ENCODE results near the gene TEX51.

Gene TEX51

DNA sequence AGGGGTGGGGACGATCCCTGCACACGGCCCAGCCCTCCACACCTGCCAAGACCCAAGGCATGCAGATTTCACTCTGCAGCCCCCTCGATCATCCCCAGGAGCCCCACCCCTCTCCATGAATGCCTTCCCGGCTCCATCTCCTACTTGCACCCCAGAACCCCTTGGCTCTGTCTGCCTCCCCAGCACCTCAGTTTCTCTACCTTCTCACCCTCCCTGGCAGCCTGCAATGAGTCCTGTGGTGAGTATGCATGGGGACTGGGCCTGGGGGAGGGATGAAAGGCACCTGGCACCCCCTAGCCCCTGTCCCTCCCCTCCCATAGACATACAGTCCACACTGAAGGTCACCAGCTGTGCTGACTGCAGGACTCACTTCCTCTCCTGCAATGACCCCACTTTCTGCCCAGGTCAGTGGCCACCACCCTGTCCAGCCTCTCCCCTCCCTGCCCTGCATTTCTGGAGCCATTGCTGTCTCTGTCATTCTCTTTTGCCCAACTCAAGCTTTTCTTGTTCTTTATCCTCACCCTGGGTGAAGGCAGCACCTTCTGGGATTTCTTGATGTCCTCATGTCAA, 1.0 kb downstream of the TEX51 start:
- no peaks in the 10 kb centered on the region for H3F3A ChIP-seq (ENCODE audit: insufficient read depth)
- H3K4me2 ChIP-seq (ENCODE audit: low read depth, low read length, poor library complexity, severe bottlenecking), result no peak overlapping the region
- no peak overlapping the region for H3K9ac ChIP-seq (ENCODE audit: low read length)
- no peak overlapping the region for H2AFZ ChIP-seq (ENCODE audit: low read depth, low read length, severe bottlenecking)
- no peak overlapping the region for H3K4me3 ChIP-seq (ENCODE audit: insufficient read depth, low read length, poor library complexity, severe bottlenecking)
- H3K27ac ChIP-seq (ENCODE audit: low read depth, low read length), result no peak overlapping the region
- no peaks in the 10 kb centered on the region for H4K20me1 ChIP-seq (ENCODE audit: low read depth, low read length)
- no peak for TF ChIP-seq EZH2phosphoT487 (conservative IDR thresholded peaks at IDR 0.05; ENCODE audit: low read length)
- TF ChIP-seq, protein P1, sequence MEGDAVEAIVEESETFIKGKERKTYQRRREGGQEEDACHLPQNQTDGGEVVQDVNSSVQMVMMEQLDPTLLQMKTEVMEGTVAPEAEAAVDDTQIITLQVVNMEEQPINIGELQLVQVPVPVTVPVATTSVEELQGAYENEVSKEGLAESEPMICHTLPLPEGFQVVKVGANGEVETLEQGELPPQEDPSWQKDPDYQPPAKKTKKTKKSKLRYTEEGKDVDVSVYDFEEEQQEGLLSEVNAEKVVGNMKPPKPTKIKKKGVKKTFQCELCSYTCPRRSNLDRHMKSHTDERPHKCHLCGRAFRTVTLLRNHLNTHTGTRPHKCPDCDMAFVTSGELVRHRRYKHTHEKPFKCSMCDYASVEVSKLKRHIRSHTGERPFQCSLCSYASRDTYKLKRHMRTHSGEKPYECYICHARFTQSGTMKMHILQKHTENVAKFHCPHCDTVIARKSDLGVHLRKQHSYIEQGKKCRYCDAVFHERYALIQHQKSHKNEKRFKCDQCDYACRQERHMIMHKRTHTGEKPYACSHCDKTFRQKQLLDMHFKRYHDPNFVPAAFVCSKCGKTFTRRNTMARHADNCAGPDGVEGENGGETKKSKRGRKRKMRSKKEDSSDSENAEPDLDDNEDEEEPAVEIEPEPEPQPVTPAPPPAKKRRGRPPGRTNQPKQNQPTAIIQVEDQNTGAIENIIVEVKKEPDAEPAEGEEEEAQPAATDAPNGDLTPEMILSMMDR (IDR thresholded peaks at IDR 0.05; ENCODE audit: insufficient read depth, low read length, poor library complexity, severe bottlenecking), result no peak
- no peaks in the 10 kb centered on the region for H3K36me3 ChIP-seq (ENCODE audit: low read length)
- H3K9me2 ChIP-seq (replicated peaks; ENCODE audit: insufficient read depth, low read length), result no peaks in the 10 kb centered on the region
- no peaks in the 10 kb centered on the region for H3K27me3 ChIP-seq (ENCODE audit: low read length)
- no peaks in the 10 kb centered on the region for H3K79me2 ChIP-seq (ENCODE audit: insufficient read depth, low read length)
- H3K9me3 ChIP-seq (ENCODE audit: insufficient read depth, low read length), result no peaks in the 10 kb centered on the region

DNA sequence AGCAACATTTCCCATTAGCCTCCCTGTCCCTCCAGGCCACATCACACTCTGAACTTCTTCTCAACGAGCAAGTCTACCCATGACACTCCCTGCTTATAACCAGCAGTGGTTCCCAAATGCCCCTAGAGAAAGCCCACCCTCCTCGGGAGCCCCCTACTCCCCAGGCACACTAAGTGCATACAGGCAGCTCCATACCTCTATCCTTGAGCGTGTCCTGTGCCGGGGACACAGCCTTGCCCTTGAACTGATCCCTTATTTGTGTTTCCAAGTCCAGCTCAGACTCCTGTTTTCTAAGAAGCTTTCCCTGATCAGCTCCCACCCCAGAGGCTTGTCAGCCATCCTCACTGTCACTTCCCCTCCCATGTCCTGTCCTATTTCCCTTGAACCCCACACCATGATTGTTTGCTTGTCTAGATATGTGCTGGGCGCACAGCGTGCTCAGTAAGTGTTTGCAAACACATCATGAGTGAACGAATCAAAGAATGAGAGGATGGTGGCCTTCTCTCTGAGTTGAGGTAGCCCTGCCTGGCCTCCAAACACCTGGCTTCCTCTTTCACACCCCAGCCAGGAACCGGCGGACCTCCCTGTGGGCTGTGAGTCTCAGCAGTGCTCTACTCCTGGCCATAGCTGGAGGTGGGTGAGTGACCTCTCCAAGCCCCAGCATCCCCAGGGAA, 2.1 kb downstream of the TEX51 start:
- Histone ChIP-seq H3K36me3 (ENCODE audit: low read length) (no peaks in the 10 kb centered on the region), H3F3A (ENCODE audit: insufficient read depth) (no peaks in the 10 kb centered on the region), H3K9ac (ENCODE audit: low read length) (no peak overlapping the region), H2AFZ (ENCODE audit: low read depth, low read length, severe bottlenecking) (no peak overlapping the region), H3K27me3 (ENCODE audit: low read length) (no peaks in the 10 kb centered on the region), H3K9me2 (replicated peaks; ENCODE audit: insufficient read depth, low read length) (no peaks in the 10 kb centered on the region), H3K4me2 (ENCODE audit: low read depth, low read length, poor library complexity, severe bottlenecking) (no peak overlapping the region), H3K79me2 (ENCODE audit: insufficient read depth, low read length) (no peaks in the 10 kb centered on the region), H3K27ac (ENCODE audit: low read depth, low read length) (no peak overlapping the region), H3K9me3 (ENCODE audit: insufficient read depth, low read length) (no peaks in the 10 kb centered on the region), H3K4me3 (ENCODE audit: insufficient read depth, low read length, poor library complexity, severe bottlenecking) (no peak overlapping the region), H4K20me1 (ENCODE audit: low read depth, low read length) (no peaks in the 10 kb centered on the region)
- TF ChIP-seq, protein P1 (IDR thresholded peaks at IDR 0.05; ENCODE audit: insufficient read depth, low read length, poor library complexity, severe bottlenecking), result no peak
- TF ChIP-seq EZH2phosphoT487 (conservative IDR thresholded peaks at IDR 0.05; ENCODE audit: low read length), result no peak

DNA sequence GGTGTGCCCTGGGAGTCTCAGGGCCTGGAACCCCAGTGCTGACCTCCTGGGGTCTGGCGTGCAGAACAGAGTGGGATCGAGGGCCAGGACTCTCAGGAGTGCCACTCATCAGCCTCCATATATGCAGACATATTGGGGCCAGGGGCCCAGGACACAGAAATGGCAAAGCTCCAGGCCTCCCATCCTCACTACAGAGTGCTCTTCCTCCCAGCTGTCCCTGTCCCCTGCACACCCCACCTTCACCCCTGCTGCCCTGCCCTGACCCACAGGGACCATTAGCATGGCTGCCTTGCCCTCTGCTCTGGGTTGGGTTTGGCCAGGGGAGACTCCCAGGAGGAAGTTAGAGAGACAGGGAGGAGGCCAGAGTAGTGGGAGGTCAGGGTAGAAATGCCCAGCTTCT, 2.8 kb downstream of the TEX51 start:
- Histone ChIP-seq H3K36me3 (ENCODE audit: low read length) (no peaks in the 10 kb centered on the region), H3F3A (ENCODE audit: insufficient read depth) (no peaks in the 10 kb centered on the region), H3K27ac (ENCODE audit: low read depth, low read length) (no peak overlapping the region), H3K79me2 (ENCODE audit: insufficient read depth, low read length) (no peaks in the 10 kb centered on the region), H2AFZ (ENCODE audit: low read depth, low read length, severe bottlenecking) (no peak overlapping the region), H3K9me2 (replicated peaks; ENCODE audit: insufficient read depth, low read length) (no peaks in the 10 kb centered on the region), H4K20me1 (ENCODE audit: low read depth, low read length) (no peaks in the 10 kb centered on the region), H3K9ac (ENCODE audit: low read length) (no peak overlapping the region), H3K4me2 (ENCODE audit: low read depth, low read length, poor library complexity, severe bottlenecking) (no peak overlapping the region), H3K9me3 (ENCODE audit: insufficient read depth, low read length) (no peaks in the 10 kb centered on the region), H3K4me3 (ENCODE audit: insufficient read depth, low read length, poor library complexity, severe bottlenecking) (no peak overlapping the region), H3K27me3 (ENCODE audit: low read length) (no peaks in the 10 kb centered on the region)
- no peak for TF ChIP-seq EZH2phosphoT487 (conservative IDR thresholded peaks at IDR 0.05; ENCODE audit: low read length)
- TF ChIP-seq, protein P1 (IDR thresholded peaks at IDR 0.05; ENCODE audit: insufficient read depth, low read length, poor library complexity, severe bottlenecking), result no peak

All from SU-DHL-6 (cell line).